ENCODE data around the gene DMXL1. TPM values are rescaled to one million over a fixed set of nuclear protein-coding genes. Genes with fewer than 3 reads are reported as not detected.

The DMXL1 gene
- 89.3 TPM for total RNA-seq

GRCh38 chr5:119070828-119071560 is at the start of gene DMXL1:
Gene DMXL1 (plus strand): TSS chr5:119071087. CDS start chr5:119071570, 483 bp downstream.
- DNase-seq (ENCODE audit: low spot score) (peak; percentile 100), ATAC-seq (peak; percentile 98)
- intact Hi-C loops (cut with DNase I), result no loop called here

DNA sequence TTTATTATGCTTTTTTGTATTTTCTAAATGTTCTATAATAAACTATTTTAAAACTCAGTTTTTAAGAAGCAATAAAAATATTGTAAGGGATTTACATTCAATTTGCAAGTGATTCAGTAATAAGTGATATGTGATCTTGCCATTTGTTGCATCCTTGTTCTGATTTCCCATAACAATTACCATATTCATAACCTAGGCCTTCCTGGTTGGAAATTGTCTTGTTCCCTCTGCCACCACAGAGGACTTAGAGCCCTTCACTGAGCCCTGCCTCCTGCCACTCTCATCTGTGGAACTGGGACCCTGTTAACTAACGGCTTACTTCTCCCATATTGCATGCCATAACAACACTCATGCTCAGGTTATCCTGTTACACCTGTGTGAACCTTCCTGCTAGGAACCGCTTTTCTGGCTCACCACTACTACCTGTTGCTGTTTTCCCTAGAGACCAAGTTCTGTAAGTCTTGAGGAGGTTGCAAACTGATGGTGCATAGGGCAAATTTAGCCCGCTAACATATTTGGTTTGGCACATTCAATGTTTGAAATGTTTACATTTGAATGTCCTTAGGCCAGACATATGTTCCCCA is 49.6 kb upstream of the DMXL1 start:
- no peak for DNase-seq (ENCODE audit: low spot score)
- intact Hi-C loops (cut with DNase I), result loop anchor here (5.0 kb wide), 1 partner anchor 391 kb away; no protein-coding TSS in a partner anchor
- ATAC-seq, result no peak

DNA sequence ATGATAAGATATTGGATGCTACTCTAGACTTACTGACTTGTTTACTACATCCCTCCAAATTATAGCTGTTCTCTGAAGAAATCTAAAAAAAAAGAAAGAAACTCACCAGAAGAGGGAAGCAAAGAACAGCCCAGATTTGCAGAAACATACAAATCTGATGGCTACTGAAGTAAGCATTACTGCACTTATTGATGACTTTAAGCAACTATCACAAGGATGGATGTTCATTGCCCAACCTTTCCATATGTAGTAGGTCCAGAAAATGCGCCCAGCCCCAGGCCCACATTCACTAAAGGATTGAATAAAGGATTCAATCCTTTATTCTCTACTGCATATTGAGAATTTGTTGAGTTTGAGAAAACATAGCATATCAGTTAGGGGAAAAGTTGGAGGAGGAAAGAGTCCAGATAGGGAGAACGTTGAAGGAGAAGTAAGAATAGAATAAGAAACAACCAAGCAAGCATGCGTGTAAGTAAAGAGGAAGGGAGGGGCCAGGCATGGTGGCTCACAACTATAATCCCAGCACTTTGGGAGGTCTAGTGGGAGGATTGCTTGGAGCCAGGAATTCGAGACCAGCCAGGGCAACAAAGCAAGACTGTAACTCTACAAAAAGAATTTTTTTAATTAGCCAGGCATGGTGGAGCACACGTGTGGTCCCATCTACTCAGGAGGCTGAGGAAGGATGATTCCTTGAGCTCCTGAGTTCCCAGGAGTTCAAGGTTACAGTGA is 48.7 kb upstream of the DMXL1 start:
- intact Hi-C loops (cut with DNase I), result loop anchor here (5.0 kb wide), 1 partner anchor 390 kb away; no protein-coding TSS in a partner anchor
- ATAC-seq (peak; percentile 44), DNase-seq (ENCODE audit: low spot score) (no peak)

DNA sequence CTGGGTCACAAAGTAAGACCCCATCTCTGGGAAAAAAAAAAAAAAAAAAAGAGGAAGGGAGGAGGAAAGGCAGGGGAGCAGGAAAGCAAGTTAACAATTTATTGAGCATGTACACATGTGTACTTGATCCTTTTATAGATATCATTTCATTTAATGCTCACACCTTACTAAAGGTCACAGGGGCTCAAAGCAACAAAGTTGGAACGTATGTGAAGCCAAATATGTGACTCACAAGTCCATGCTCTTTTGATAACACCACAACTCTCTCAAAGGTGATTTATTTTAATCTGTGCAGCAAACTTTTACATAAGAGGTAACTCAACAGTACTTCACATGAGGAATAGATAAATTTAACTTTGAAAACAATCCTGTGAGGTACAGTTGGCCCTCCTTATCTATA is 48.1 kb upstream of the DMXL1 start:
- no peak for ATAC-seq
- DNase-seq (ENCODE audit: low spot score), result no peak
- intact Hi-C loops (cut with DNase I), result loop anchor here (5.0 kb wide), 1 partner anchor 390 kb away; no protein-coding TSS in a partner anchor

GRCh38 chr5:119028575-119028974 is 42.3 kb upstream of the DMXL1 start:
- ATAC-seq (no peak), DNase-seq (ENCODE audit: low spot score) (no peak)
- intact Hi-C loops (cut with DNase I), result no loop called here

DNA sequence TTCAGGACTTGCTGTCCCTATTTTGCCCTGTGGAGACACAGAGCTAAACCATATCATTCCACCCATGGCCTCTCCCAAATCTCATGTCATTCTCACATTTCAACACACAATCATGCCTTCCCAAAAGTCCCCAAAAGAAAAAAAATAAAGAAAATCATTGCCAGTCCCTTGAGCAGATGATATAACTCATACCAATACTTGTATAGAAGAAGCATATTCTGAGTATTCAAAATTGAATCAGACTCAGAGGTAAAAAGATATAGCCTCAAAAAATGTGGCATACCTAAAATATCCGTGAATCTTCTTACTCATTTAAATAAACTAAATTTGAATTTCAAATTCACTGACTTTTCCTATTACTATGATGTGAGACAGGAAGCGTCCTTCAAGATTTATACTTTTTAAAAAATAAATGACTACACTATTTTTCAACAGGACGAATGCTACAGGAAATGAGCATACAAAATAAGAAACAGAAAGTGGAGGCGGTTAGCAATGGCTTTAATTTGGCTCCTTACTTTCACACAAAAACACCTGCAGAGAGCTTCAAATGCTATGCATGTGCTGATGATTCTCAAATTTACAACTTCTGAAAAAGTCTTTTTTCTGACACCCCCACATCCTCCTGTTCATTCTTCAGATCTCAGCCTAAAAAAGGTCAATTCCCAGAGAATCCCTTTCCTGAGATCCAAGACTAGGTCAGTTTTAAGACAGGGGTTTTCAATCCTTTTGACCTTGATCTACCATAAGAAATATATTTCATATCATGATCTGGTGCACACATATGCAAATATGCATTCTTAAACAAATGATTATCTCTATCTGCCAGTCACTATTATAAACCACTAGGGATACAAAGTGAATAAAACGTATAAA is 39.6 kb upstream of the DMXL1 start:
- ATAC-seq (no peak), DNase-seq (ENCODE audit: low spot score) (no peak)
- intact Hi-C loops (cut with DNase I), result no loop called here

DNA sequence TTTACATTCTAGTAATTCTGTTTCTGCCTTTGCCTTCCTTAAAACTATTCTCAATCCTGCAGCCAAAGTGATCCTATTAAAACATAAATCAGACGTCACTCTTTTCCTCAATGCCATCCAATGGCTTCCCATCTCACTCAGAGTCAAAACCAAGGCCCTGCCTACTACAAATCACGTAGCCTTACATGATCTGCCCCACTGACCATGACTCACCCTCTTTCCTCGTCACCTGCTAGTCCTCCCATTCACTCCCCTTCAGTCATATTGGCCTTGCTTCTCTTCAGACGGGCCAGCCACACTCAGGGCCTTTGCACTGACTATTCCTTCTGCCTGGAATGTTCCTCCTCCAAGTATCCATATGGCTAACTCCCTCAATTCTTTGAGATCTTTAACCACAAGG is 39.0 kb upstream of the DMXL1 start:
- no peak for DNase-seq (ENCODE audit: low spot score)
- intact Hi-C loops (cut with DNase I), result no loop called here
- ATAC-seq, result no peak

- DNase-seq (ENCODE audit: low spot score) (no peak), ATAC-seq (peak; percentile 52)
- intact Hi-C loops (cut with DNase I), result no loop called here
Observed at GRCh38 chr5:119032656-119033055, 38.2 kb upstream of the DMXL1 start.

- no peak for DNase-seq (ENCODE audit: low spot score)
- intact Hi-C loops (cut with DNase I), result no loop called here
- no peak for ATAC-seq
Observed at GRCh38 chr5:119033135-119033534, 37.8 kb upstream of the DMXL1 start.

GRCh38 chr5:119036101-119036762 is 34.7 kb upstream of the DMXL1 start:
- DNase-seq (ENCODE audit: low spot score), result no peak
- intact Hi-C loops (cut with DNase I), result no loop called here
- no peak for ATAC-seq

DNA sequence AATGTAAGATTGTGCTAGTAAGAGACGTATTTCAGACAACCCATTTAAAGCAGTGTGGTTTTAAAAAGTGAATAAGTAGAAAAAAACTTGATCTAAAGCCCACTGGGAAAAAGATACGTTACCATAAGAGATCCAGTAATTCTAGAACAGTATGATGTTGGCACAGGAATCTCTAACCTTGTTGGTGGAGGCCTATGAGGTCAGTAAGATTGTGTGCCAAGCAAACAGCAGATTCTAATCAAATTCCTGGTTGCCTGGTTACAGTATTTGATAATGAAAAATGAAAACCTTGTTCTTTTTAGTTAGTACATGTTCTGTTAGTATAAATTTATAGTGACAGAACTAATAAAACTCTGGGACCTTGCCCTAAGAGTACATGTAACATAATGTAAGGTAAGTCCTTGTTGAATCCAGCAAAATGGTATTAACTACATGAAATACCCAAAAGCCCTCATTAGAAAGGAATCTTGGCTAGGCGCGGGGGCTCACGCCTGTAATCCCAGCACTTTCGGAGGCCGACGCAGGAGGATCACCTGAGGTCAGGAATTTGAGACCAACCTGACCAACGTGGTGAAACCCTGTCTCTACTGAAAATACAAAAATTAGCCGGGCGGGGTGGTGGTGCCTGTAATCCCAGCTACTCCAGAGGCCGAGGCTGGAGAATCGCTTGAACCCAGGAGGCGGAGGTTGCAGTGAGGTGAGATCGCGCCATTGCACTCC is 33.2 kb upstream of the DMXL1 start:
- intact Hi-C loops (cut with DNase I), result no loop called here
- no peak for DNase-seq (ENCODE audit: low spot score)
- ATAC-seq, result no peak

DNA sequence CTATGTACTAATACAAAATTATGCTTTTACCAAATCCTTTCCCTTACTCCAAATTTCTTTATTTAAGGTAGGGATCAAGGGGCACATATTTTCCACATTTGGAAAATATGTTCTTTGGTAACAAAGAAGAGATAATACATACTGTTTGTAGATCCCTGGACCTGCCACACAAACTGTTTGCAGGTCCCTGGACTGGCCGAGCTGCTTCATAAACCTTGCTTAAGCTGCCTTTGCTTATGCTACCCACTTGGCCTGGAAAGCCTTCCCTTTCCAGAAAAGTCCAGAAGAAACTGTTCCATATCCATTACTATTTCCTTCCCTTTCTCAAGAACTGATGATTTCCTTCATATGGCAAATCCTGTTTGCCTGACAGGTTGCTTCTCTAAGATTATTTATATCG is 22.6 kb upstream of the DMXL1 start:
- intact Hi-C loops (cut with DNase I), result no loop called here
- DNase-seq (ENCODE audit: low spot score) (no peak), ATAC-seq (no peak)

- peak; percentile 58 for ATAC-seq
- DNase-seq (ENCODE audit: low spot score), result no peak
- intact Hi-C loops (cut with DNase I), result no loop called here
Observed at GRCh38 chr5:119049824-119050449, 20.9 kb upstream of the DMXL1 start.

DNA sequence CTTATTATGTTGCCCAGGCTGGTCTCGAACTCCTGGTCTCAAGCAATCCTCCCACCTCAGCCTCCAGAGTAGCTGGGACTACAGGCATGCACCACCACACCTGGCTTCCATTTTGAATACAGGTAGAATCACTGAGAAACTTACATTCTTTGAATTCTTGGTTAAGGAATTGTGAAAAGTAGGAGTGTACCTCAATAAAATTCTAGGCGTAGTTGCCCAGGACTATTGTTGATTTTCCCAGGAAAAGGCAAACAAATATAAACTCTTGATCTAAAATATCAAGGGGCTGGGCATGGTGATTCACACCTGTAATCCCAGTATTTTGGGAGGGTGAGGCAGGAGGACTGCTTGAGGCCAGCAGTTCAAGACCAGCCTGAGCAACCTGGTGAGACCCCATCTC is 16.8 kb upstream of the DMXL1 start:
- no peak for ATAC-seq
- intact Hi-C loops (cut with DNase I), result no loop called here

DNA sequence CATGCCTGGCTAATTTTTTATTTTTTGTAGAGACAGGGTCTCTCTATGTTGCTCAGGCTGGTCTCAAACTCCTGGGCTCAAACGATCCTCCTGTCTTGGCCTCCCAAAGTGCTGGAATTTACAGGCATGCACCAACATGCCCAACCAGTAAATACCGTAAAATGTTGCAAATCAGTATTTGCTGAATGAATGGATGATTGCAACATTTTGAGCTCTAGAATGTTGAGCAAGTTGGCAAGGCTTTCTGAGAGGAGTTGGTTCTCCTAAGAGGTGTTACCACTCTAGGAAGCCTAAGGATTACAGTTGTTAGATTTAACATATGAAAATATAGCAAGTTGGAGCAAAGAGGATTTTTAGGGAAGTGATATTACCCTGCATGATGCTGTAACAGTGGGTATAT is 15.6 kb upstream of the DMXL1 start:
- DNase-seq (ENCODE audit: low spot score), result no peak
- intact Hi-C loops (cut with DNase I), result no loop called here
- ATAC-seq, result no peak

More for the DNA sequence above, 16.8 kb upstream of the DMXL1 start:
- no peak for DNase-seq (ENCODE audit: low spot score)

DNA sequence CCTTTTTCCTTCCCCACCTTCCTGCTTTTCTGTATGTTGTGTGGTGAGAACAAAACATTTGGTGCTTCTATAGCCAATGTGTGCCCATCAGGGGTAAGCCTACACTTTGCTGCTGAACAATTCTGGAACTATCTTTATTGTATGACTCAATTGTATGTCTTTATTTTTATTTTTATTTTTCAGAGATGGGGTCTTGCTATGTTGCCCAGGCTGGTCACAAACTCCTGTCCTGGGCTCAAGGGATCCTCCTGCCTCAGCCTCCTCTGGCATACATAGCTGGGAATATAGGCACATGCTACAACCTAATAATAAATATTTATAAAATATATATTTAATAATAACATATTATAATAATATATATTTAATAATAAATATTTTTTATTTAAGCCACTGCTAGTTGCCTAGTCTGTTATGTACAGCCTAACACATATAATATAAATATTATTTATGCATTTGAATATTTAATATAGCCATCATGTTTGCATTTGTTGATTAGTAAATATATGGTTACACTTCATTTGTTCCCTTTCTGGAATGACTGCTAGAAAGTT is 11.8 kb upstream of the DMXL1 start:
- intact Hi-C loops (cut with DNase I), result no loop called here
- ATAC-seq (no peak), DNase-seq (ENCODE audit: low spot score) (no peak)

GRCh38 chr5:119059740-119060255 is 11.1 kb upstream of the DMXL1 start:
- intact Hi-C loops (cut with DNase I), result no loop called here
- no peak for ATAC-seq
- DNase-seq (ENCODE audit: low spot score), result no peak

Measured in sciatic nerve (tissue), 2 donors.